HG03354 (cell line): ENCODE results near the gene NYAP2.

Source experiments
- ATAC-seq: cut with Tn5 transposase; IDR thresholded peaks from one replicate; pipeline ENCODE4 v1.9.1; 2021; ENCODE audit warnings: mild to moderate bottlenecking; ENCODE audit not compliant: unreplicated experiment, poor library complexity, severe bottlenecking

Gene NYAP2

DNA sequence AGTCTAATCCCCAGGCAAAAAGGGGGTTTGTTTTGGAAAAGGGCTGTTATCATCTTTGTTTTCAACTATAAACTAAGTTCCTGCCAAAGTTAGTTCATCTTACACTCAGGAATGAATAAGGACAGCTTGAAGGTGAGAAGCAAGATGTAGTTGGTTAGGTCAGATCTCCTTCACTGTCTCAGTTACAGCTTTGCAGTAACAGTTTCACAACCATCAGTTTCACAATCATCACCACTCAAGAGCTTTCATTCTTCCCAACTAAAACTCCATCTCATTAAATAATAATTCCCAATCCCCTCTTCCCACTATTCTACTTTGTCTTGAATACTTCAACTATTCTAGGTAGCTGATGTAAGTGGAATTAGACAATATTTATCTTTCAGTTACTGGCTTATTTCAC, 200.9 kb downstream of the NYAP2 start:
- ATAC-seq: no peak

DNA sequence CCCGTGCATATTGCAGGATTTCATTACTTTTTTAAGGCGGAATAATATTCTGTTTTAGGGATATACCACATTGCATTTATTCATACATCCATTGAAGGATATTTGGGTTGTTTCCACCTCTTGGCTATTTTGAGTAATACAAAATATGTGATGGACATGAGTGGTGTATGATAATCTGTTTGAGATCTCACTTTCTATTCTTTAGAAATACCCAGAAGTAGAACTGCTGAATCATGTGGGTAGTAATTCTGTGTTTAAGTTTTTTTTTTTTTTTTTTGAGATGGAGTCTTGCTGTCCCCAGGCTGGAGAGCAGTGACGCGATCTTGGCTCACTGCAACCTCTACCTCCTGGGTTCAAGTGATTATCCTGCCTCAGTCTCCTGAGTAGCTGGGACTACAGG, 201.4 kb downstream of the NYAP2 start:
- no peak for ATAC-seq

DNA sequence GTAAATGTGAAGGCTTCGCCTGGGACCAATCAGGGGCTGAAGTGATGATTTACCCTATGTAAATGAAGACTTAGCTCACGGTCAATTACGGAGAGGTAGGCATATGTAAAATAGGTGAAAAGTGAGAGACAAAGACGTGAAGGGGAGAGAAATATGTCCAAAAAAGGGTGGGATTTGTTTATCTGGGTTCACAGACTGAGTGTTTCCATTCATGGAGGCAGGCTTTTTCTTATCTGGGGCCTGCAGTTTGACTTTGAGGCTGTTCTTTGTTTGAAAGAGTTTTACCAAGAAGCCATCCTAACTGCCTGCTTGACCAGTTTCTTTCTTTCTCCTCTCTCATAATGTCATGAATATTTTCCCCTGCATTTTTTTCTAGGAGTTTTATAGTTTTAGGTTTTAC, 202.7 kb downstream of the NYAP2 start:
- no peak for ATAC-seq

DNA sequence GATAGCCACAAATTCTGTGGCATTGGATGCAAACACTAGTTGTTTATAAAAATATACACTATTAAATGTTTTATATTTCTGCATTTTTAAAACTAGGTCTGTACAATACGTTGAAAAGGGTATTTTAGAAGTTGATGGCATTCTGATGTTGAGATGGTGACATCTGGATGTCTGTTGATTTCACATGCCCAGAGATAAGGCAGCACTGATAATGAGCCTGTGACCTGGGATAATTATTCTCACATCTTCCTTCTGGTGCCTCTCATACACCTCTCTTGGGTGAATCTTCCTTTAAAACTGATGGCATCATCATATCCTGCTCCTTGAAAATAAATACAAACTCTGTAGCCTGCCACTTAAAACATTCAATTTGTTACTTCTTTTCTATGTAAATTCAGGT, 208.6 kb downstream of the NYAP2 start:
- no peak for ATAC-seq

DNA sequence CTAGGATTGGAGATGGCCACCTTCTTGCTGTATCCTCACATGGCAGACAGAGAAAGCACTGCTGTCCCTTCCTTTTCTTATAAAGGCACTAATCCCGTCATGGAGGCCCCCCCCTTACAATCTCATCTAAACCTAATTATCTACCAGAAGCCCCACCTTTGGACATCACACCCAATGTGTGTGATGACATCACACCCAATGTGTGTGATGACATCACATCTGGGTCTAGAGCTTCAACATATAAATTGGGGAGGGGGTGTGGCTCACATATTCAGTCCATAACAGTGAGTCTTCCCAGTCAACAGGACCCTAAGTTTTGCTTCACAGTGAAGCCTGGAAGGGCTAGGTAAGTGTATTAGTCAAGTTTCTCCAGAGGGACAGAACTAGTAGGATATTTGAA, 213.1 kb downstream of the NYAP2 start:
- no peak for ATAC-seq

DNA sequence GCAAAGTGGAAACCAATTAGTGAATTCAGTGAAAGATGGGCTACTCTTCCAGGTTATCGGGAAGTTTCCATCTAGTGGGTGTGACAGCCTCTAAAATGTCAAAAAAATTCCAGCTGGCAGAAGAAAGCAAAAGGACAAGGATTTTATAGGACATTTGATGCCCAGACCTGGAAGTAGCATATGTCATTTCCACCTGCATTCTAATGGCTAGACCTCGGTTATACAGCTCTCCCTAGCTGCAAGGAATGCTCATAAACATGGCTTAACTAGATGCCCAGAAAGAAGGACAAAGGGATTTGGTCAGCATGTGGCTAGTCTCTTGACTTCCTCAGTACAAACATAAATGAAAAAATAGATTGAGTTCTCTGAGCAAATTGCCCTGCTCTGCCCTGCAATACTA, 215.4 kb downstream of the NYAP2 start:
- no peak for ATAC-seq

DNA sequence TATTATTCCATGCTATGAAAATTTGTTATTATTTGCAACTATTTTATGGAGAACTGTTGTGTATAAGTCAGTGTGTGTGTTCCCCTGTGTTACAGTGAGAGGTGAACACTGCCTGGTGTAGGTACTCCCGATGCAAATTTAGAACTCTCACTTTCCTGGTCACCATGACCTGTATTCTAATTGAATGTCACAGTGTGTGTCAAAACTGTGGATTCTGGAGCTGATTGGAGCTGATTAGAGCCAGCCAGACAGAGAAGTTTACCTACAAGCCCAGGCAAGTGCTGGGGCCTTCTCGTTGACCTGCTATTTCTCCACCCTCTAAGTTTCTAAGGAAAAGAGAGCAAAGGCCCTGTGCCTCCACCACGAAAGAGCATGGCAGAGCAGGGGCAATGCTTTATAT, 216.0 kb downstream of the NYAP2 start:
- ATAC-seq: no peak

DNA sequence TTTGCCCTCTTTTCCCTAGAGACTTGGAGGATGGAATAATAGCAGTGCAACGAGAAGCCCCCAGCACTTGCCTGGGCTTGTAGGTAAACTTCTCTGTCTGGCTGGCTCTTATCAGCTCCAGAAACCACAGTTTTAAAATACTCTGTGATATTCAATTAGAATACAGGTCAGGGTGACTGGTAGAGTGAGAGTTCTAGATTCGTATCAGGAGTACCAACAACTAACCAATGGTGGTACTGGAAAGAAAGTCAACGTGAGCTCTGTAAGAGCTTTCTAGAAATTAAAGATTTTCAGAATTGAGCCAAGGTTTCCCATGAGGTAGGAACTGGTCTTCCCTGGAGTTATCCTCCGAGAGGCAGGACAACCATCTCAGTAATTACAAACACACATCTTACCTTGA, 216.9 kb downstream of the NYAP2 start:
- no peak for ATAC-seq

DNA sequence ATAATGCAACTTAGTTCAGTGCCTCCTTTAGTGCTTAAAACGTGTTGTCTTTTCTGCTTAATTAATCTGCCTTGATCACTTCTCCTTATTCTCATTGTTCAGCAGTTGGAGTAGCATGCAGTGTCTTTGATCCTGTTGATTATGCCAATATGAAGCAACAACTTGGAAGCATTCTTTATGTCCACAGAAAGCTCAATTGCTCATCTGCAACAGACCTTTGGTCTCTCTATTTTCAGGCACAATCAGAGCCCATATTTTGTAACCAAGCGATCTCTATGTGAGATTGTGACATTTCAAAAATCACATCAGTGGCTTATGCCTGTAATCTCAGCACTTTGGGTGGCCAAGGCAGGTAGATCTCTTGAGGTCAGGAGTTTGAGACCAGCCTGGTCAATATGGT, 217.3 kb downstream of the NYAP2 start:
- no peak for ATAC-seq

DNA sequence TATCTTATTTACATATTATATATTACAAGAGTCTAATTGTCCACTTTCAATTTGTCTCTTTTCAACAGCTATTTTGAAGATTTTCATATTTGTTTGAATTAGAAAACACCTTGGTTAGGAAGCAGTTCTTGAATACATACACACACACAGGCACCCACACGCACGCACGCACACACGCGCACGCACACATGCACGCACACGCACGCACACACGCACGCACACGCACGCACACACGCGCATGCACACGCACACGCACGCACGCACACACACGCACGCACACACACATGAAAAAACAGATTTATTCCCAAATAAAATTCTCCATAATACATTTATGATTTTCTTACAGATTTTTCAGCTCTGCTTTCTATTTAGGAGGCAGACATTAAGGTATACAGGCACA, 220.7 kb downstream of the NYAP2 start:
- ATAC-seq: no peak

DNA sequence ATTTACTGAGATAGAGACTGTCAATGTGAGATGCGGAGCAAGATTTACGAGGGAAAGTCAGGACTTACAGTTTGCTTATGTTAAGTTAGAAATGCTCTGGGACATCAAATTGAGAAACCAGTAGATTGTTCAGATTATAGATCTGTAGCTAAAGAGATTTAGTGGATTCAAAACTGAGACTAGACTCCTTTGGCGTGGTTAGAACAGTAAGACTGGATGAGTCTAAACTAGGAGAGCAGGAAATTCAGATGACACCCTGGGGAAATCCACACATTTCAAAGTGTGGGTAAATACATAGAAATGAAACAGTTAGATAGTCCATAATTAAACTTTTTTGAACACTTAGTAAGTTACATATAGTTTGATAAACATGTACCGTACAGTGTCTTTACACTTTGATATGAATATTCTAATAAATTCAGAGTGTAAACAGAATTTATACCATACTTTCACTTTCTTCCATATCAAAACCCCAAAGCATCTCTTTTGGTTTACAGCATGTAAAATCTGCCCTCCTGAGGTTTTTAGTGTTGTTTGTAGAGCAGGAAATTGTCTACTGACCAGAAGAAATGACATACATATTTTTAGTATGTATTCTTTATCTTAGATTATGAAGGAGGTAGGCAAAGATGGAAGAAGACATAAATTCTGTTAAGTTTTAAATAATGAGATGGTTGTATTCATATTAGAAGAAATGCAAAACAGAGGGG, 231.5 kb downstream of the NYAP2 start:
- no peak for ATAC-seq

DNA sequence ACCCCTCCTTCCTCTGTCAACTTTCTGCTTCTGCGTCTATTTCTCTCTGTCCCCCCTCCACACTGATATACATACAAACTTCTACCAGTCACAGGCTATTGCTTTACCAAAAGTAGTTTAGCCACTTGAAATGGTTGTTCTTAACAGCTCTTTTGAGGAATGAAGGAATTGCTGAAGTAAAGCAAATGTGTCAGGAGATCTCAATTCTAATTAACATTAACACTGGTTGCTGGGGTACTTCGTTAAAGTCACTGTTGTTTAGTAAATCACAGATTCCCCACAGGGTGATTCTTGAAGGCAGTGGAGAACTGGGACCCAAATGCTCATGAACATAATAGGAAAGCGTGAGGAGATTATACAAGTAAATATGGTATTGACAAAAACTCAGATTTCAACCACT, 232.8 kb downstream of the NYAP2 start:
- ATAC-seq: no peak

DNA sequence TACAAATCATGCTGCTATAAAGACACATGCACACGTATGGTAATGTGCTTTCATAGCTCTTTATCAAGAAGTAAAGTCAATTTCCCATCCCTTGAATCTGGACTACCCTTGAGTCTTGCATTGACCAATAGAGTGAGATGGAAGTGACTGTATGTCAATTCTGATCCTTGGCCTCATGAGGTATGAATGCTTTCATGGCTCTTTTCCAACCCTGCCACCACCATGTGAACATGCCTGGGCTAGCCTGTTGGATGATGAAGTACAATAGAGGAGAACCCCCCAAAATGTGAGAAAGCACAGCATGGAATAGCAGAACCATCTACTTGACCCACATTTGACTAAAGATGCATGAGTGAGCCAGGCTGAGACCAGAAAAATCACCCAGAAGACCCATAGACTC, 237.0 kb downstream of the NYAP2 start:
- no peak for ATAC-seq

DNA sequence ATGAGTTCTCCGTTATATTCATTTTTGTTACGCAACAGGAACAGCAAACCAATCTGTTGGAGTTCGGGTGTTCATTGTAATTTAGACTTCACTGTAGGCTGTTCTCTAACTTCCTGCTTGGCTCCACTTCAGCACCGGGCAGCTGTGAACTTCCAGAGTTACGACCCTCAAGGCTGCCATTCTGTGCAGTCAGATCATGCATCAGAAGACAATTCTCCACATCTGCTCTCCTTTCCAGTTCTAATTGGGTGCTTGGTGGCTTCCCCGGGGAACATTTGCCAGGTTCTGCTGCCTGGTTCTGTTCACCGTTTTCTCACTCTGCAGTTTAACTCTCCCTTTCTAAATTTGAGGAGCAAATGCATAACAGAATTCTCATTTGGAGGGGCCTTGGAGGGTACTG, 237.7 kb downstream of the NYAP2 start:
- ATAC-seq: no peak

DNA sequence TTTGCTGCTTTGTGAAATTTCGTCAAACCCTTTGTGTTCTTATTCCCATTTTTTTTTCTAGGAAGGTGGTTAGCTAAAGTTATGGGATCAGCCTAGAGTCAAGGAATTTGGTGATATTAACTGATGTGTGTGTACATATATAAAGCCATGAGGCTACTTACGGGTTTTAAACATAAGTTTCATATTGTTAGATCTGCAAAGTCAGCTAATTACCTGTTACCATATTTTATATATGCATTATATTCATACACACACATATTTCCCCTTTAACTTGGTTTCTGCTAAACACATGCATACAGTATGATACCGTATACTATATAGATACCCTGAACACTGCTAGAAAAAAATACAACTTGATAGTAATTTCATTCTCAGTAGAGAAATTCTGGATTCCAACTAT, 241.0 kb downstream of the NYAP2 start:
- ATAC-seq: no peak

DNA sequence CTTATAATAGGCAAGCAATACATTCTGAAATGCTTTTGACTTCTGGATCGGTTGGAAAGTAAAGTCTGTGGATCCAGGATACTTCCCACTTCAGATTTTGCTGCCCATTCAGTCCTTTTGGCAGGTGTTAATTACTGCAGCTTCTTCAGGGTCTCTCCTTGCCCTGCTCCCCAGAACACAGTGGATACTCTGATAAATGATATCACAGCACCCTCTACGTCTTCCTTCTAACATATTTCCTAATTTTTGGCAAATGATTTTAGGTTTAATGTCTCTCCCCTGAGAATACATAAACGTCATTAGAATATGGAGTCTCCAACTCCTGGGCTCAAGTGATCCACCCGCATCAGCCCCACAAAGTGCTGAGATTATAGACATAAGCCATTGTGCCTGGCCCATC, 249.8 kb downstream of the NYAP2 start:
- no peak for ATAC-seq

DNA sequence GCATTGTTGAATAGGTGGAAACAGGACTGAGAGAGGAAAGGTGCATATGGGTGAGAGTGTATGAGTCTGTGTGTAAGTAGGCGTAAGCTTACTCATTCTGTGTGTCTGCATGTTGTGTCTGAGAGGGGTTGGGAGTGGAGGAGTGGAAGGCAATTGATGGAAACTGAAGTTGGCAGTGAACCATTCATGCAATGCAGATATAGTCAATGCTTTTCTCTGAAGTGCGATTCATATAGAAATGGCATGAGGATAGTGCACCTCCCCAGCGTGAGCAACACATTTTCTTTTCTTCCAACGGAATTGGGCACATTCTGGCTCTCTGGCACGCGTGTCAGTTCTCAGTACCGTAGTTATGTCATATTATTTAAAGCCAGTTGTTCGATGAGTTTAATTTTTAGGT, 250.5 kb downstream of the NYAP2 start:
- ATAC-seq: no peak

DNA sequence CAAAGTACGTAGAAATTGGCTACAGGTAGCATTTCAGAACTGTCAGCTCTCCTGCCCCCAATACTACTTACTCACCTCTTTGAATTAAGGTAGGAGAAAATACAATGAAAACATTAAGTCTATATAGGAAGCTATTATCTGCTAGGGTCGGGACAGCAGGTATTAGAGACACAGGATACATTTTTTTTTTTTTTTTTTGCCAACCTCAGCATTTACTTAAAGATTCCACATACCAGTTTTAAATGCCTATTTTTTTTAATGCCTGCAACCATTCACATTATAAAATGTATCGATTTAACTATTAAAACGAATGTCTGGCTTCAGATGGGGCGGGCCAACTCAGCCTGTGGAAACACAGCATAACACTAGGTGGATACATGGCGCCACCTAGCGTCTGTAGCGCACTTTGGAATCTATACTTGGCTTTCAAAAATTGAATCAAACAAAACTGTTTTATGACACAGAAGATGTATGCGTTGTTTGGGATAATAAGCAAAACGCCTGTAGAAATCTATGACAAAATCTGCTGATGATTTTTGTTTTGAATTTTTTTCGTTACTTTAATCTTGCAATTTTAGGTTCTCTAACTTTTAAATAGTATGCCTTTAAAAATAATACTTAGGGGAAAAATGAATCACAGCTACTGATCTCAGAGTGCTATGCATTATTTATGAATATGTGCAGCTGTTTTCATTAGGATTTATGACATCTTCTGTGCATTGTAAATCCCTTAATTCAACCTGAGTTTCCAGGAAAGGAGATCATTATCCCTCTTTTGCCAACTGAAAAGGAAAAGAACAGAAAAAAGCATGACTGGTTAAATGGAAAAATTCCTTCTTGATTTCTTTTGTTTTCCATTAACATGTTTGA, 261.0 kb downstream of the NYAP2 start:
- ATAC-seq: peak; percentile 94

DNA sequence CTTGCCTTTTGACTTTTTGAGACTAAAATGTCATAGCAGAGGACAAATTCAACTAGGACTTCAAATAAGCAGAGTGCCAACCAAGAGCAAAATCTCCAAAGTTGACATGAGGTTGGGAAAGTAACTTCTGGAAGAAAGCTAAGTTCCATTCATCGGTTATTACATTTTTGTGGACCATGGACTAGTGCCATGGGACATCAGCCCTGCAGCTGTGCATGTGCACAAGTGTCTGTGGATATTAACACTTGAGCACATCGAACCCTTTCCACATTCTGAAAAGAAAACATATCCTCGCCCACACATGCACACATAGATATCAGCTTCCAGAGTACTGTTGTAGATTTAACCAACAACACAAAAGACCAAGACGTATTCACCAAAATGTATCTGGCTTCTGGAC, 262.6 kb downstream of the NYAP2 start:
- no peak for ATAC-seq

DNA sequence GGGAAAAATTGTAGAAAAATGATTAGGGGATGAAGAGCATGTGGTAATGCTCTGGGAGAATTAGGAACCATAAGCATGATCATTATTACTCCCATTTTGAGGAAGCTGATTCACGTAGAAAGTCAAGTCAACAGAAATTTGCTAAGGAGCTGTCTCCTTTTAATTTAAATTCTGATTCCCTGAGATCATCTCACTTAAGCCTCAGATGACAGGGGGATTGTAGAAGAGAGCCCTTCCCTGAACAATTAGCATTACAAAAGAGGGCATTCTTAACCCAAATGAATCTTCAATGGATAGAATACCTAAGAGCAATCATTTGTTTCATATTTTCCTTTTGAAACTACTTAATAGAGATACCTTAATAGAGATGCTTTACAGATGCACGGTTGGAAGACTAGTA, 267.9 kb downstream of the NYAP2 start:
- ATAC-seq: no peak

DNA sequence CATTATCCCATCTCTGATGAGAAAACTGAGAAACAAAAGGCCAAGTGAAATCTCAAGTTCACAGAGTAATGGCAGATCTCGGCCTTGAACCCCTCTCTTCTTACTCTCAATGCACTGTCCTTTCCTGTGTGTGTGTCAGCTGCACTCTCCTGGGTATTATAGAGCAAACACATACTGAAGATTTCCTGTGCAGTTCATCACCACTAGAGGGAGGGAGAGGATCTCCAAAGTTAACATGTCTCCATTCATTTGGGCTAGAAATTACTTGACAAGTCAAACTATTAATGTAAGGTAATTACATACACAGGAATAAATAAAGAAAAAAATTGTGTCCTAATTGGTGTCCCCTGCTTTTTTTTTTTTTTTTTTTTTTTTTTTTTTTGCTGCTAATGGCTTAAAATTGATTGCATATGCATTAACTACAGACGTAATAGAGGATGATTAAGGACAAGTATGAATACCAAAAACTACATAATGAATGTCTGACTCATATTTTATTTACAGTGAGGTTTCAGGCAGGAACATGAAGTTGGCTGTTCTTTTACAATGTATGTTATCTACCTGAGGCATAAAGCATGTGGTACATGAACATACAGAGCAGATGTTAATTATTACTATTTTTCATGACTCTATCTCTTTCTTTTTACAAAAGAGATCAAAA, 269.2 kb downstream of the NYAP2 start:
- peak; percentile 97 for ATAC-seq
